ENCODE results near the gene HECTD4.

DNA sequence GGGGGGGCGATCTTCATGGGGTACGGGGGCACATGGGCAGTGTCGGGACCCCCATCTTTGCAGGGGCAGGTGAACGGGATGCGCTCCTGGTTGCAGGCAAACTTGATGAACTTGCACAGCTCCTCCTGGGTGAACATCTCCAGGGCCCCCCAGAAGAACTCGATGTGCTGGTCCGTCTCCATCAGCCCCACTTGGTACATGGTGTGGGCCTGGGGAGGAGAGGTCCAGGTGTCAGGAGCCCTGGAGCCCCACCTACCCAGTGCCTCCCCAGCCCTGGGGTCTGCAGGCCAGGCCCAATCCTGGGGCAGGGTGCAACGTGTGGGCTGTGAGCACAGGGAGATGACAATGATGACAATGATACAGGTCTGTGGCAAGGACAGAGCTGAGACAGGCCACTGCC, 219.2 kb downstream of the HECTD4 start:
- TF ChIP-seq, protein P1, sequence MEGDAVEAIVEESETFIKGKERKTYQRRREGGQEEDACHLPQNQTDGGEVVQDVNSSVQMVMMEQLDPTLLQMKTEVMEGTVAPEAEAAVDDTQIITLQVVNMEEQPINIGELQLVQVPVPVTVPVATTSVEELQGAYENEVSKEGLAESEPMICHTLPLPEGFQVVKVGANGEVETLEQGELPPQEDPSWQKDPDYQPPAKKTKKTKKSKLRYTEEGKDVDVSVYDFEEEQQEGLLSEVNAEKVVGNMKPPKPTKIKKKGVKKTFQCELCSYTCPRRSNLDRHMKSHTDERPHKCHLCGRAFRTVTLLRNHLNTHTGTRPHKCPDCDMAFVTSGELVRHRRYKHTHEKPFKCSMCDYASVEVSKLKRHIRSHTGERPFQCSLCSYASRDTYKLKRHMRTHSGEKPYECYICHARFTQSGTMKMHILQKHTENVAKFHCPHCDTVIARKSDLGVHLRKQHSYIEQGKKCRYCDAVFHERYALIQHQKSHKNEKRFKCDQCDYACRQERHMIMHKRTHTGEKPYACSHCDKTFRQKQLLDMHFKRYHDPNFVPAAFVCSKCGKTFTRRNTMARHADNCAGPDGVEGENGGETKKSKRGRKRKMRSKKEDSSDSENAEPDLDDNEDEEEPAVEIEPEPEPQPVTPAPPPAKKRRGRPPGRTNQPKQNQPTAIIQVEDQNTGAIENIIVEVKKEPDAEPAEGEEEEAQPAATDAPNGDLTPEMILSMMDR (IDR thresholded peaks at IDR 0.05; ENCODE audit: low read length): no peak
- TF ChIP-seq EZH2 (IDR thresholded peaks at IDR 0.05; ENCODE audit: borderline replicate concordance, low read length): no peak
